HG03135 (cell line): ENCODE results near the gene APLF.
"Not testable (repeated sequence)": the region's sequence is repeated elsewhere in the genome, so short reads cannot be mapped to it uniquely, and the experiment has no call there.

ENCODE experiments used
- ATAC-seq: cut with Tn5 transposase; IDR thresholded peaks from one replicate; pipeline ENCODE4 v1.9.1; 2021; ENCODE audit warnings: mild to moderate bottlenecking, moderate library complexity; ENCODE audit not compliant: unreplicated experiment

APLF gene

GRCh38 chr2:68527343-68528081 is 60.1 kb downstream of the APLF start:
- not testable (repeated sequence) for ATAC-seq

GRCh38 chr2:68529156-68529555 is 61.8 kb downstream of the APLF start:
- ATAC-seq = not testable (repeated sequence)

- not testable (repeated sequence) for ATAC-seq
Measured at GRCh38 chr2:68529651-68530050, 62.3 kb downstream of the APLF start.

- no peak for ATAC-seq
Measured at GRCh38 chr2:68536000-68536399, 68.6 kb downstream of the APLF start.

- ATAC-seq = no peak
Measured at GRCh38 chr2:68537011-68537410, 69.6 kb downstream of the APLF start.

- ATAC-seq = no peak
Measured at GRCh38 chr2:68537809-68538208, 70.4 kb downstream of the APLF start.

GRCh38 chr2:68544811-68545210 is 77.4 kb downstream of the APLF start:
- ATAC-seq = no peak

- no peak for ATAC-seq
Measured at GRCh38 chr2:68548396-68548795, 81.0 kb downstream of the APLF start.

GRCh38 chr2:68553098-68553497 is 85.7 kb downstream of the APLF start:
- no peak for ATAC-seq

- ATAC-seq = not testable (repeated sequence)
Measured at GRCh38 chr2:68555425-68556206, 88.2 kb downstream of the APLF start.

GRCh38 chr2:68556381-68556780 is 89.0 kb downstream of the APLF start:
- no peak for ATAC-seq

GRCh38 chr2:68558576-68558975 is 91.2 kb downstream of the APLF start:
- ATAC-seq = no peak

GRCh38 chr2:68559692-68560091 is 92.3 kb downstream of the APLF start:
- no peak for ATAC-seq

- no peak for ATAC-seq
Measured at GRCh38 chr2:68560545-68560944, 93.2 kb downstream of the APLF start.

GRCh38 chr2:68561372-68561771 is 94.0 kb downstream of the APLF start:
- ATAC-seq = no peak

GRCh38 chr2:68562934-68563333 is 95.5 kb downstream of the APLF start:
- ATAC-seq = no peak

- no peak for ATAC-seq
Measured at GRCh38 chr2:68564426-68564825, 97.0 kb downstream of the APLF start.

GRCh38 chr2:68565273-68565672 is 97.9 kb downstream of the APLF start:
- no peak for ATAC-seq

- ATAC-seq = no peak
Measured at GRCh38 chr2:68565858-68566257, 98.5 kb downstream of the APLF start.

- ATAC-seq = no peak
Measured at GRCh38 chr2:68566362-68566761, 99.0 kb downstream of the APLF start.

GRCh38 chr2:68568116-68568515 is 100.7 kb downstream of the APLF start:
- ATAC-seq = no peak

- ATAC-seq = no peak
Measured at GRCh38 chr2:68569604-68570003, 102.2 kb downstream of the APLF start.
